HG02970 (cell line): ENCODE results near the gene GPRC5D.

ENCODE experiments used
- ATAC-seq: cut with Tn5 transposase; IDR thresholded peaks from one replicate; pipeline ENCODE4 v1.9.1; 2021; ENCODE audit warnings: mild to moderate bottlenecking, moderate library complexity, moderate number of reproducible peaks; ENCODE audit not compliant: unreplicated experiment, low FRiP score

GPRC5D gene

GRCh38 chr12:12891080-12891880 lies 60.7 kb downstream of the GPRC5D start, which contains the start of gene GPRC5A:
GPRC5A (plus strand) TSS chr12:12891562; CDS start chr12:12908250, 16,688 bp downstream.
- ATAC-seq: no peak
